Effector CD4-positive, alpha-beta T cell (primary cell): Measurements from ENCODE around the gene MAP1LC3B2.

Source experiments
- DNase-seq: peaks from one replicate; pipeline ENCODE4 v3.0.0-alpha.2; 2020
- total RNA-seq: gene quantifications from one replicate; lab custom pipeline; 2026; lab: John Stamatoyannopoulos, UW

MAP1LC3B2 gene
- total RNA-seq, result 0.75 reads per million

- peak; percentile 51 for DNase-seq
Observed at GRCh38 chr12:116559162-116559935, at the start of gene MAP1LC3B2. Gene MAP1LC3B2 (plus strand): TSS chr12:116559381. CDS start chr12:116575943, 16,562 bp downstream.

- DNase-seq, result no peak
Observed at GRCh38 chr12:116513944-116514343, 45.2 kb upstream of the MAP1LC3B2 start.

GRCh38 chr12:116515684-116516083, 43.5 kb upstream of the MAP1LC3B2 start:
- no peak for DNase-seq

GRCh38 chr12:116516657-116517056, 42.5 kb upstream of the MAP1LC3B2 start:
- no peak for DNase-seq

GRCh38 chr12:116517431-116518045, 41.6 kb upstream of the MAP1LC3B2 start:
- no peak for DNase-seq

- DNase-seq, result no peak
Observed at GRCh38 chr12:116520225-116520760, 38.9 kb upstream of the MAP1LC3B2 start.

GRCh38 chr12:116520801-116521471, 38.2 kb upstream of the MAP1LC3B2 start:
- DNase-seq, result no peak

GRCh38 chr12:116524311-116524710, 34.9 kb upstream of the MAP1LC3B2 start:
- no peak for DNase-seq

GRCh38 chr12:116524964-116525379, 34.2 kb upstream of the MAP1LC3B2 start:
- DNase-seq, result no peak

- no peak for DNase-seq
Observed at GRCh38 chr12:116525418-116526001, 33.7 kb upstream of the MAP1LC3B2 start.

- DNase-seq, result no peak
Observed at GRCh38 chr12:116528065-116528464, 31.1 kb upstream of the MAP1LC3B2 start.

GRCh38 chr12:116528498-116528897, 30.7 kb upstream of the MAP1LC3B2 start:
- no peak for DNase-seq

- no peak for DNase-seq
Observed at GRCh38 chr12:116529048-116529447, 30.1 kb upstream of the MAP1LC3B2 start.

- DNase-seq, result no peak
Observed at GRCh38 chr12:116529686-116530085, 29.5 kb upstream of the MAP1LC3B2 start.

- DNase-seq, result no peak
Observed at GRCh38 chr12:116532428-116532827, 26.8 kb upstream of the MAP1LC3B2 start.

GRCh38 chr12:116532986-116533342, 26.2 kb upstream of the MAP1LC3B2 start:
- DNase-seq, result no peak

GRCh38 chr12:116533343-116534251, 25.6 kb upstream of the MAP1LC3B2 start:
- DNase-seq, result peak; percentile 53

GRCh38 chr12:116534311-116535121, 24.7 kb upstream of the MAP1LC3B2 start:
- no peak for DNase-seq

GRCh38 chr12:116535241-116535640, 23.9 kb upstream of the MAP1LC3B2 start:
- DNase-seq, result no peak

GRCh38 chr12:116537101-116537904, 21.9 kb upstream of the MAP1LC3B2 start:
- DNase-seq, result no peak
